Nephron (organoid): Measurements from ENCODE around the gene DDR2.

ENCODE experiments used
- H3K27ac Mint-ChIP-seq, 3 experiments: 2 replicates each; pipeline ENCODE4 v1.8.0; 2020; ENCODE audit warnings: mixed read lengths in 3 of 3, mild to moderate bottlenecking in 2 of 3, moderate library complexity in 1 of 3
- H3K27me3 Mint-ChIP-seq: 2 replicates; pipeline ENCODE4 v1.8.0; 2021; ENCODE audit warnings: low read depth, mild to moderate bottlenecking, moderate library complexity, mixed read lengths
- H3K36me3 Mint-ChIP-seq: 2 replicates; pipeline ENCODE4 v1.8.0; 2020; ENCODE audit warnings: low read depth, mixed read lengths
- H3K4me1 Mint-ChIP-seq: 2 replicates; pipeline ENCODE4 v1.8.0; 2020; ENCODE audit warnings: mixed read lengths
- H3K4me3 Mint-ChIP-seq, 3 experiments: 2 replicates each; pipeline ENCODE4 v1.8.0; 2020; ENCODE audit warnings: mild to moderate bottlenecking in 3 of 3, mixed read lengths in 3 of 3, moderate library complexity in 2 of 3
- H3K9me3 Mint-ChIP-seq: 2 replicates; pipeline ENCODE4 v1.8.0; 2020; ENCODE audit warnings: mixed read lengths
- CTCF ChIP-seq, 3 experiments: fragments of 200-600 bp; sonication (generic); IDR thresholded peaks; one replicate each; pipeline ENCODE4 v1.5.0; 2021; ENCODE audit warnings: antibody characterized with exemption in 3 of 3; ENCODE audit not compliant: unreplicated experiment in 3 of 3

Gene DDR2

GRCh38 chr1:162835157-162835899 lies 203.1 kb downstream of the DDR2 start:
- no peaks in the 10 kb centered on the region for H3K36me3 Mint-ChIP-seq
- TF ChIP-seq CTCF (IDR thresholded peaks at IDR 0.05; ENCODE audit: unreplicated experiment in 3 of 3) = no peak
- H3K27me3 Mint-ChIP-seq = no peaks in the 10 kb centered on the region
- H3K27ac Mint-ChIP-seq = no peak overlapping the region
- no peaks in the 10 kb centered on the region for H3K4me1 Mint-ChIP-seq
- H3K4me3 Mint-ChIP-seq = no peak overlapping the region
- H3K9me3 Mint-ChIP-seq = peaks cover 5% of the 10 kb centered on the region
